ENCODE results near the gene GRK7. TPM values are rescaled to one million over a fixed set of nuclear protein-coding genes. Genes with fewer than 3 reads are reported as not detected.

The GRK7 gene
- total and polyA plus RNA-seq, 2 of the 13 experiments (the other 11 are each of a cell fraction or from before 2014, with no cell fraction given) = not detected

DNA sequence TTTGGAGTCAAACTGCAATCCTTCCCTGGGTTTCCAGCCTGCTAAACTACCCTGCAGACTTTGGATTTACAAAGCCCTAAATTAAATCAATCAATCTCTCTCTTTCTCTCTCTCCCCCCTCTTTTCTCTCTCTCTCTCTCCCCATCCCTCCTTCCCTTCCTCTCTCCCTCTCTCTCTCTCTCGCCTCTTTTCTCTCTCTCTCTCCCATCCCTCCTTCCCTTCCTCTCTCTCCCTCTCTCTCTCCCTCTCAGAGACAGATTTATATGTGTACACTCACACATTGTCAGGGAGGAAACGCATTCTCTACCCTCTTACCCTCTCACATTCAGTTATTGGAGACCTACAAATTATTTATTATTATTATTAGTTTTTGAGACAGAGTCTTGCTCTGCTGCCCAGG lies 47.0 kb downstream of the GRK7 start:
- Histone ChIP-seq H2AFZ (ENCODE audit: low read length) (no peak overlapping the region), H3K4me3 (replicated peaks in 1 of 3; ENCODE audit: insufficient read depth in 1 of 3, low read depth in 2 of 3, low read length in 3 of 3) (no peak overlapping the region), H4K20me1 (ENCODE audit: insufficient read depth, low read length) (no peaks in the 10 kb centered on the region), H3K4me2 (ENCODE audit: low read depth, low read length) (no peak overlapping the region), H3K9ac (ENCODE audit: insufficient read depth, low read depth, low read length) (no peak overlapping the region), H3K79me2 (ENCODE audit: insufficient read depth, low read length) (no peaks in the 10 kb centered on the region), H3K9me3 (ENCODE audit: low read length) (no peaks in the 10 kb centered on the region), H3K4me1 (ENCODE audit: insufficient read depth, low read length) (peaks cover 2% of the 10 kb centered on the region; the same call in 1 of the 2 replicates), H3K27me3 (ENCODE audit: control insufficient read depth in 1 of 2, insufficient read depth in 2 of 2, low read length in 2 of 2) (peaks cover 2 to 7% of the 10 kb centered on the region in 2 experiments; a peak in 2 of 5 replicates), H3K36me3 (replicated peaks in 1 of 2; ENCODE audit: control insufficient read depth in 1 of 2, insufficient read depth in 2 of 2, low read length in 2 of 2) (no peaks in the 10 kb centered on the region), H3K27ac (ENCODE audit: extremely low read length, insufficient read depth, low read length) (no peak overlapping the region)
- ChIA-PET POLR2A (no interaction called here), CTCF (ENCODE audit: low intra/inter-chr PET ratio, low total read pairs) (no interaction called here)
- TF ChIP-seq CCDC6 (CRISPR knock-in tag; IDR thresholded peaks at IDR 0.05) (no peak), ZNF24 (IDR thresholded peaks at IDR 0.05) (no peak), ZNF660 (CRISPR knock-in tag; IDR thresholded peaks at IDR 0.05; ENCODE audit: borderline replicate concordance, low read depth) (no peak), XBP1 (CRISPR knock-in tag; IDR thresholded peaks at IDR 0.05) (no peak), U2AF1 (optimal IDR thresholded peaks at IDR 0.05; ENCODE audit: low read depth, low read length) (no peak)
- TF ChIP-seq, protein P1, sequence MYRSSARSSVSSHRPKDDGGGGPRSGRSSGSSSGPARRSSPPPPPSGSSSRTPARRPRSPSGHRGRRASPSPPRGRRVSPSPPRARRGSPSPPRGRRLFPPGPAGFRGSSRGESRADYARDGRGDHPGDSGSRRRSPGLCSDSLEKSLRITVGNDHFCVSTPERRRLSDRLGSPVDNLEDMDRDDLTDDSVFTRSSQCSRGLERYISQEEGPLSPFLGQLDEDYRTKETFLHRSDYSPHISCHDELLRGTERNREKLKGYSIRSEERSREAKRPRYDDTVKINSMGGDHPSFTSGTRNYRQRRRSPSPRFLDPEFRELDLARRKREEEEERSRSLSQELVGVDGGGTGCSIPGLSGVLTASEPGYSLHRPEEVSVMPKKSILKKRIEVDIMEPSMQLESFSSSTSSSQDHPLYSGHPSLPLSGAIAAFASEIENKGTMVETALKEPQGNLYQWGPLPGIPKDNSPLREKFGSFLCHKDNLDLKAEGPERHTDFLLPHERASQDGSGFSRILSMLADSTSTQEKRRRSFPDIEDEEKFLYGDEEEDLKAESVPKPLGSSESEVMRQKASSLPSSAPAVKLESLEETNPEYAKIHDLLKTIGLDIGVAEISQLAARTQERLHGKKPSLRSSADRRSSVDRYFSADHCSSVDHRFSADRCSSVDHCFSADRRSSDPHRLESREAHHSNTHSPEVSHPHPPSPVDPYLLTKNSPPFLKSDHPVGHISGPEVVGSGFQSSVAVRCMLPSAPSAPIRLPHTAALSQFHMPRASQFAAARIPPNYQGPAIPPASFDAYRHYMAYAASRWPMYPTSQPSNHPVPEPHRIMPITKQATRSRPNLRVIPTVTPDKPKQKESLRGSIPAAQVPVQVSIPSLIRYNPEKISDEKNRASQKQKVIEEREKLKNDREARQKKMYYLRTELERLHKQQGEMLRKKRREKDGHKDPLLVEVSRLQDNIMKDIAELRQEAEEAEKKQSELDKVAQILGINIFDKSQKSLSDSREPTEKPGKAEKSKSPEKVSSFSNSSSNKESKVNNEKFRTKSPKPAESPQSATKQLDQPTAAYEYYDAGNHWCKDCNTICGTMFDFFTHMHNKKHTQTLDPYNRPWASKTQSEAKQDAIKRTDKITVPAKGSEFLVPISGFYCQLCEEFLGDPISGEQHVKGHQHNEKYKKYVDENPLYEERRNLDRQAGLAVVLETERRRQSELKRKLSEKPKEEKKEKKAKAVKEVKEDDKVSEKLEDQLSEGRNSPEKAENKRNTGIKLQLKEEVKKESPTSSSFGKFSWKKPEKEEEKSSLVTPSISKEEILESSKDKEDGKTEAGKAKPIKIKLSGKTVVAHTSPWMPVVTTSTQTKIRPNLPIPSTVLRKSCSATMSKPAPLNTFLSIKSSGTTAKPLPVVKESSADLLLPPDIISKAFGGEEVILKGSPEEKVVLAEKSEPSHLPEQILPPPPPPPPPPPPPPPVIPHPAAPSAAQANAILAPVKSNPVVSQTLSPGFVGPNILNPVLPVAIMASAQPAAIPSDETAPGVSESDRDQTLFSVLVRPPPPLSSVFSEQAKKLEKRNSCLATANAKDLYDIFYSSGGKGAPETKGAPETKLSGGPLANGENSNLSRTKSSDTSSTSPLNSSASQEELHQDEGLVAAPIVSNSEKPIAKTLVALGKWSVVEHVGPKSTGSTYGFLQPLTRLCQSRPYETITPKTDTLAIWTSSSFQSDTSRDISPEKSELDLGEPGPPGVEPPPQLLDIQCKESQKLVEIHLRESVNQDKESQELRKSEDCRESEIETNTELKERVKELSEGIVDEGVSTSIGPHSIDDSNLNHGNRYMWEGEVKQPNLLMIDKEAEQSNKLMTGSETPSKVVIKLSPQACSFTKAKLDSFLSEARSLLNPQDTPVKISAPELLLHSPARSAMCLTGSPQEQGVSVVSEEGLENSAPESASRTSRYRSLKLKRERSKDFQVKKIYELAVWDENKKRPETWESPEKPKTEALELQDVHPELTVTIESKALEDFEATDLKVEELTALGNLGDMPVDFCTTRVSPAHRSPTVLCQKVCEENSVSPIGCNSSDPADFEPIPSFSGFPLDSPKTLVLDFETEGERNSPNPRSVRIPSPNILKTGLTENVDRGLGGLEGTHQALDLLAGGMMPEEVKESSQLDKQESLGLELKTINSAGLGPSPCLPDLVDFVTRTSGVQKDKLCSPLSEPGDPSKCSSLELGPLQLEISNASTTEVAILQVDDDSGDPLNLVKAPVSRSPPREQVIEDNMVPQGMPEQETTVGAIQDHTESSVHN (CRISPR knock-in tag; IDR thresholded peaks at IDR 0.05) = no peak
- TF ChIP-seq, protein P2, sequence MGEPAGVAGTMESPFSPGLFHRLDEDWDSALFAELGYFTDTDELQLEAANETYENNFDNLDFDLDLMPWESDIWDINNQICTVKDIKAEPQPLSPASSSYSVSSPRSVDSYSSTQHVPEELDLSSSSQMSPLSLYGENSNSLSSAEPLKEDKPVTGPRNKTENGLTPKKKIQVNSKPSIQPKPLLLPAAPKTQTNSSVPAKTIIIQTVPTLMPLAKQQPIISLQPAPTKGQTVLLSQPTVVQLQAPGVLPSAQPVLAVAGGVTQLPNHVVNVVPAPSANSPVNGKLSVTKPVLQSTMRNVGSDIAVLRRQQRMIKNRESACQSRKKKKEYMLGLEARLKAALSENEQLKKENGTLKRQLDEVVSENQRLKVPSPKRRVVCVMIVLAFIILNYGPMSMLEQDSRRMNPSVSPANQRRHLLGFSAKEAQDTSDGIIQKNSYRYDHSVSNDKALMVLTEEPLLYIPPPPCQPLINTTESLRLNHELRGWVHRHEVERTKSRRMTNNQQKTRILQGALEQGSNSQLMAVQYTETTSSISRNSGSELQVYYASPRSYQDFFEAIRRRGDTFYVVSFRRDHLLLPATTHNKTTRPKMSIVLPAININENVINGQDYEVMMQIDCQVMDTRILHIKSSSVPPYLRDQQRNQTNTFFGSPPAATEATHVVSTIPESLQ (CRISPR knock-in tag; conservative IDR thresholded peaks at IDR 0.05) = no peak
- DNase-seq (ENCODE audit: low spot score) (no peak), FAIRE-seq (no peak), ATAC-seq (no peak)
- WGBS (ENCODE audit: low lambda C conversion rate) = 26% methylated on average over 2 of the region's 2 CpGs
- in situ Hi-C loops (cut with HindIII; ENCODE audit: extremely low pct_ligation_motif_present, low pct_unique_long_range_greater_than_20kb) = no loop called here
- intact Hi-C loops (cut with micrococcal nuclease; ENCODE audit: unreplicated experiment) = loop anchor here (10.0 kb wide), 1 partner anchor 1285 kb away; no protein-coding TSS in a partner anchor
- no TSS peak for BruUV-seq (replicated peaks)
